Germinal center (tissue), 1 donor: ENCODE measurements around the gene DHX8.
"Not testable (repeated sequence)": the region's sequence is repeated elsewhere in the genome, so short reads cannot be mapped to it uniquely, and the experiment has no call there.

Experiments used
- DNase-seq: peaks from one replicate; pipeline ENCODE4 v3.0.0; 2012; ENCODE audit warnings: mixed read lengths, low spot score

The DHX8 gene

GRCh38 chr17:43462569-43462968, 21.2 kb upstream of the DHX8 start:
- DNase-seq: not testable (repeated sequence)

- DNase-seq: no peak
These were observed 20.5 kb upstream of the DHX8 start for GRCh38 chr17:43463241-43463640.

- DNase-seq: no peak
These were observed 19.7 kb upstream of the DHX8 start for GRCh38 chr17:43464046-43464445.

GRCh38 chr17:43465049-43465448, 18.7 kb upstream of the DHX8 start:
- no peak for DNase-seq

GRCh38 chr17:43467981-43468581, 15.7 kb upstream of the DHX8 start:
- no peak for DNase-seq

- no peak for DNase-seq
These were observed 15.1 kb upstream of the DHX8 start for GRCh38 chr17:43468691-43469139.

GRCh38 chr17:43469145-43469544, 14.6 kb upstream of the DHX8 start:
- no peak for DNase-seq

GRCh38 chr17:43471585-43472160, 12.1 kb upstream of the DHX8 start:
- no peak for DNase-seq

- DNase-seq: no peak
These were observed 8.2 kb upstream of the DHX8 start for GRCh38 chr17:43475494-43476089.

GRCh38 chr17:43476306-43476705, 7.5 kb upstream of the DHX8 start:
- not testable (repeated sequence) for DNase-seq

- no peak for DNase-seq
These were observed 5.7 kb upstream of the DHX8 start for GRCh38 chr17:43477832-43478634.

GRCh38 chr17:43479948-43480347, 3.8 kb upstream of the DHX8 start:
- no peak for DNase-seq

- no peak for DNase-seq
These were observed 1.4 kb upstream of the DHX8 start for GRCh38 chr17:43482103-43483012.

- no peak for DNase-seq
These were observed 6.8 kb downstream of the DHX8 start for GRCh38 chr17:43490621-43491020.

- not testable (repeated sequence) for DNase-seq
These were observed 25.7 kb downstream of the DHX8 start for GRCh38 chr17:43509440-43509839.

- not testable (repeated sequence) for DNase-seq
These were observed 27.4 kb downstream of the DHX8 start for GRCh38 chr17:43511199-43511598.

GRCh38 chr17:43515656-43516055, 31.9 kb downstream of the DHX8 start:
- DNase-seq: no peak

GRCh38 chr17:43517161-43517560, 33.4 kb downstream of the DHX8 start:
- DNase-seq: no peak

GRCh38 chr17:43517615-43518386, 34.0 kb downstream of the DHX8 start:
- no peak for DNase-seq

GRCh38 chr17:43521389-43521788, 37.6 kb downstream of the DHX8 start:
- DNase-seq: no peak
